Astrocyte (in vitro differentiated cells and primary cell): ENCODE data around the gene MCMBP. TPM values are rescaled to one million over a fixed set of nuclear protein-coding genes. Genes with fewer than 3 reads are reported as not detected.
A peak's percentile ranks its signal among the peaks of the same experiment; 100 is the strongest.

ENCODE experiments used
- DNase-seq: peaks from one replicate; pipeline ENCODE4 v3.0.0-alpha.2; 2010; ENCODE audit warnings: low read depth
- FAIRE-seq: peaks from 2 replicates; lab custom pipeline; 2011; peaks lifted over from hg19 to GRCh38; lab: Jason Lieb, UNC
- H2AFZ ChIP-seq: 2 replicates; pipeline ENCODE4 v1.6.0; 2012; ENCODE audit warnings: low read depth, low read length, inconsistent platforms
- H3K27ac ChIP-seq: 2 replicates; pipeline ENCODE4 v1.5.1; 2011; ENCODE audit warnings: low read depth, low read length, inconsistent platforms
- H3K27me3 ChIP-seq: 2 replicates; pipeline ENCODE4 v1.6.0; 2011; ENCODE audit warnings: low read length, inconsistent platforms; ENCODE audit not compliant: insufficient read depth
- H3K36me3 ChIP-seq: 2 replicates; pipeline ENCODE4 v1.5.1; 2011; ENCODE audit warnings: low read length, inconsistent platforms; ENCODE audit not compliant: insufficient read depth
- H3K4me1 ChIP-seq: 2 replicates; pipeline ENCODE4 v1.5.1; 2011; ENCODE audit warnings: low read length, inconsistent platforms; ENCODE audit not compliant: insufficient read depth
- H3K4me2 ChIP-seq: 2 replicates; pipeline ENCODE4 v1.6.0; 2012; ENCODE audit warnings: low read length, inconsistent platforms
- H3K4me3 ChIP-seq: 2 replicates; pipeline ENCODE4 v1.5.1; 2011; ENCODE audit warnings: low read depth, mild to moderate bottlenecking, low read length, inconsistent platforms; ENCODE audit not compliant: insufficient read depth
- H3K79me2 ChIP-seq: 2 replicates; pipeline ENCODE4 v1.6.0; 2012; ENCODE audit warnings: mild to moderate bottlenecking, low read length, inconsistent platforms; ENCODE audit not compliant: insufficient read depth
- H3K9ac ChIP-seq: 2 replicates; pipeline ENCODE4 v1.6.0; 2012; ENCODE audit warnings: mild to moderate bottlenecking, low read length, inconsistent platforms
- H3K9me3 ChIP-seq: 2 replicates; pipeline ENCODE4 v1.5.1; 2012; ENCODE audit warnings: low read depth, mild to moderate bottlenecking, low read length, inconsistent platforms; ENCODE audit not compliant: insufficient read depth
- H4K20me1 ChIP-seq: 2 replicates; pipeline ENCODE4 v1.6.0; 2012; ENCODE audit warnings: low read length, inconsistent platforms; ENCODE audit not compliant: insufficient read depth
- H3K27ac Mint-ChIP-seq: one replicate; pipeline ENCODE4 v1.8.0; 2021; ENCODE audit warnings: mild to moderate bottlenecking, mixed read lengths; ENCODE audit not compliant: unreplicated experiment
- H3K27me3 Mint-ChIP-seq: one replicate; pipeline ENCODE4 v1.8.0; 2021; ENCODE audit warnings: low read depth, mixed read lengths; ENCODE audit not compliant: unreplicated experiment
- H3K36me3 Mint-ChIP-seq: one replicate; pipeline ENCODE4 v1.8.0; 2021; ENCODE audit warnings: low read depth, mixed read lengths; ENCODE audit not compliant: unreplicated experiment
- H3K4me1 Mint-ChIP-seq: one replicate; pipeline ENCODE4 v1.8.0; 2021; ENCODE audit warnings: low read depth, mixed read lengths; ENCODE audit not compliant: unreplicated experiment
- H3K4me3 Mint-ChIP-seq: one replicate; pipeline ENCODE4 v1.8.0; 2021; ENCODE audit warnings: mild to moderate bottlenecking, moderate library complexity, mixed read lengths; ENCODE audit not compliant: unreplicated experiment
- H3K9me3 Mint-ChIP-seq: one replicate; pipeline ENCODE4 v1.8.0; 2021; ENCODE audit warnings: mild to moderate bottlenecking, mixed read lengths; ENCODE audit not compliant: unreplicated experiment
- EZH2 ChIP-seq: IDR thresholded peaks from 2 replicates; pipeline ENCODE4 v1.6.1; 2012; ENCODE audit warnings: mild to moderate bottlenecking, low read length, inconsistent platforms; ENCODE audit not compliant: insufficient read depth
- total RNA-seq: library from RNA; stranded (reverse); gene quantifications from 2 replicates; pipeline ENCODE4 v1.2.1, GENCODE V29; 2021
- TF ChIP-seq, protein P1 (sequence below): IDR thresholded peaks from 2 replicates; pipeline ENCODE4 v1.5.1; 2011; ENCODE audit warnings: low read depth, mild to moderate bottlenecking, inconsistent platforms, low read length, moderate library complexity; ENCODE audit not compliant: insufficient read depth

The MCMBP gene
- total RNA-seq, 1 donor from 2014 or later = 40.9 TPM

- Mint-ChIP-seq H3K36me3 (peaks cover 14% of the 10 kb centered on the region), H3K4me3 (no peak overlapping the region), H3K4me1 (peaks cover 6% of the 10 kb centered on the region), H3K27me3 (no peaks in the 10 kb centered on the region), H3K27ac (no peak overlapping the region), H3K9me3 (no peaks in the 10 kb centered on the region)
- Histone ChIP-seq H3K4me3 (no peak overlapping the region), H3K4me2 (no peak overlapping the region), H2AFZ (no peak overlapping the region), H3K4me1 (no peaks in the 10 kb centered on the region), H3K79me2 (peaks cover 4% of the 10 kb centered on the region), H3K27me3 (no peaks in the 10 kb centered on the region), H3K27ac (no peak overlapping the region), H4K20me1 (no peaks in the 10 kb centered on the region), H3K9ac (no peak overlapping the region), H3K36me3 (peaks cover 43% of the 10 kb centered on the region), H3K9me3 (no peaks in the 10 kb centered on the region)
- FAIRE-seq (no peak), DNase-seq (no peak)
- TF ChIP-seq EZH2 = no peak
- TF ChIP-seq, protein P1, sequence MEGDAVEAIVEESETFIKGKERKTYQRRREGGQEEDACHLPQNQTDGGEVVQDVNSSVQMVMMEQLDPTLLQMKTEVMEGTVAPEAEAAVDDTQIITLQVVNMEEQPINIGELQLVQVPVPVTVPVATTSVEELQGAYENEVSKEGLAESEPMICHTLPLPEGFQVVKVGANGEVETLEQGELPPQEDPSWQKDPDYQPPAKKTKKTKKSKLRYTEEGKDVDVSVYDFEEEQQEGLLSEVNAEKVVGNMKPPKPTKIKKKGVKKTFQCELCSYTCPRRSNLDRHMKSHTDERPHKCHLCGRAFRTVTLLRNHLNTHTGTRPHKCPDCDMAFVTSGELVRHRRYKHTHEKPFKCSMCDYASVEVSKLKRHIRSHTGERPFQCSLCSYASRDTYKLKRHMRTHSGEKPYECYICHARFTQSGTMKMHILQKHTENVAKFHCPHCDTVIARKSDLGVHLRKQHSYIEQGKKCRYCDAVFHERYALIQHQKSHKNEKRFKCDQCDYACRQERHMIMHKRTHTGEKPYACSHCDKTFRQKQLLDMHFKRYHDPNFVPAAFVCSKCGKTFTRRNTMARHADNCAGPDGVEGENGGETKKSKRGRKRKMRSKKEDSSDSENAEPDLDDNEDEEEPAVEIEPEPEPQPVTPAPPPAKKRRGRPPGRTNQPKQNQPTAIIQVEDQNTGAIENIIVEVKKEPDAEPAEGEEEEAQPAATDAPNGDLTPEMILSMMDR = no peak
These were observed 48.3 kb downstream of the MCMBP start for GRCh38 chr10:119824299-119824698.

GRCh38 chr10:119821182-119821581 lies 51.5 kb downstream of the MCMBP start:
- H3K27ac Mint-ChIP-seq = no peak overlapping the region
- H3K9me3 Mint-ChIP-seq = no peaks in the 10 kb centered on the region
- no peaks in the 10 kb centered on the region for H3K27me3 ChIP-seq
- DNase-seq (no peak), FAIRE-seq (no peak)
- no peak overlapping the region for H3K4me3 ChIP-seq
- no peaks in the 10 kb centered on the region for H4K20me1 ChIP-seq
- no peaks in the 10 kb centered on the region for H3K27me3 Mint-ChIP-seq
- no peaks in the 10 kb centered on the region for H3K4me1 Mint-ChIP-seq
- H2AFZ ChIP-seq = no peak overlapping the region
- peak overlapping the region; percentile 65 for H3K4me2 ChIP-seq
- H3K36me3 ChIP-seq = peaks cover 22% of the 10 kb centered on the region
- TF ChIP-seq, protein P1 = no peak
- no peak for TF ChIP-seq EZH2
- H3K4me3 Mint-ChIP-seq = peak overlapping the region; percentile 88
- peaks cover 6% of the 10 kb centered on the region for H3K79me2 ChIP-seq
- H3K27ac ChIP-seq = no peak overlapping the region
- no peak overlapping the region for H3K9ac ChIP-seq
- H3K9me3 ChIP-seq = no peaks in the 10 kb centered on the region
- H3K4me1 ChIP-seq = no peaks in the 10 kb centered on the region
- H3K36me3 Mint-ChIP-seq = peaks cover 4% of the 10 kb centered on the region

GRCh38 chr10:119818889-119819270 lies 53.8 kb downstream of the MCMBP start:
- Histone ChIP-seq H3K9me3 (no peaks in the 10 kb centered on the region), H3K79me2 (peaks cover 6% of the 10 kb centered on the region), H4K20me1 (no peaks in the 10 kb centered on the region), H3K27me3 (no peaks in the 10 kb centered on the region), H2AFZ (peak overlapping the region; percentile 67), H3K4me2 (peak overlapping the region; percentile 78), H3K4me3 (peak overlapping the region; percentile 56), H3K27ac (no peak overlapping the region), H3K9ac (peak overlapping the region; percentile 23), H3K36me3 (peaks cover 11% of the 10 kb centered on the region), H3K4me1 (no peaks in the 10 kb centered on the region)
- DNase-seq (no peak), FAIRE-seq (no peak)
- H3K9me3 Mint-ChIP-seq = no peaks in the 10 kb centered on the region
- H3K27ac Mint-ChIP-seq = peak overlapping the region; percentile 36
- TF ChIP-seq, protein P1 = no peak
- no peak for TF ChIP-seq EZH2
- peak overlapping the region; percentile 86 for H3K4me3 Mint-ChIP-seq
- no peaks in the 10 kb centered on the region for H3K27me3 Mint-ChIP-seq
- no peaks in the 10 kb centered on the region for H3K4me1 Mint-ChIP-seq
- H3K36me3 Mint-ChIP-seq = peaks cover 7% of the 10 kb centered on the region
